Loucy (cell line): Measurements from ENCODE around the gene GNB1L.

Experiments
- EZH2phosphoT487 ChIP-seq: fragments of 200-600 bp; IDR thresholded peaks from 2 replicates; pipeline ENCODE4 v1.6.1; 2018; ENCODE audit warnings: antibody characterized with exemption, mild to moderate bottlenecking, moderate library complexity, borderline replicate concordance
- TF ChIP-seq, protein P1 (sequence below): fragments of 200-600 bp; sonication (generic); conservative IDR thresholded peaks from 2 replicates; pipeline ENCODE4 v1.5.1; 2014; ENCODE audit warnings: mild to moderate bottlenecking, antibody characterized with exemption, low read length

DNA sequence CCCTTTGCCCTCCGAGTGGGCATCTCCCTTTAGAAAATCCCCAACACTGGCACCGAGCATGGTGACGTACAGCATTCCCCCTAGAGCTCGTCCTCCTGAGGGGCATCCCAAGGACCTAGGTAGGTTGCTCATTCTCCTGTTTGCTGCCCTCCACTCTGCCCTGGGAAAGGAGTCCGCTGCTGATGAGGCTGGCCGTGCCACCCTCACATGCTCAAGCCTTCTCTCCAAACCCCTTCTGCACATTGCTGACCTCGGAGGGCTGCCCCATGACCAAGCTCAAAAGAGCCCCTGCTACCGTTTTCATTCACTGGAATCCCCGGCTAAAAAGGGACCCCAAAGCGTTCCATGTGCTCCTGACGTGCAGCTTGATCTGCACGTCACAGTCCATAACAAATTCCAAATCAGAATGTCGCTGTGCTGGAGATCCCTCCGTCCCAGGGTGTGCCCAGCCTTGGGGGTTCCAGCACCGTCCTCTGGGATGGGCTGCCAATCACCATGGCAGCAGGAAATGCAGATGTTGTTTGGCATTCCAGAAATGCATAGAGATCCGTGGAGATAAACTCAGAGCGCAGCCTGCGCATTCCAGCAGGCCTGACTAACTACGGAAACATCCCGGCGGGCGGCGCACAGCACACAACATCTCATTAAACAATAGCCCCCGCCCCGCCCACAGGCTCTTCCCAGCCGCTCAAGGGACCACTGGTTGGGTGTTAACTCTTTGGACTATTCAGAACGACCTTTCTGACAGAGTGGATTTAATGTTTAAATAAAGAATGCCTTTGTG lies 26.3 kb upstream of the GNB1L start:
- TF ChIP-seq, protein P1, sequence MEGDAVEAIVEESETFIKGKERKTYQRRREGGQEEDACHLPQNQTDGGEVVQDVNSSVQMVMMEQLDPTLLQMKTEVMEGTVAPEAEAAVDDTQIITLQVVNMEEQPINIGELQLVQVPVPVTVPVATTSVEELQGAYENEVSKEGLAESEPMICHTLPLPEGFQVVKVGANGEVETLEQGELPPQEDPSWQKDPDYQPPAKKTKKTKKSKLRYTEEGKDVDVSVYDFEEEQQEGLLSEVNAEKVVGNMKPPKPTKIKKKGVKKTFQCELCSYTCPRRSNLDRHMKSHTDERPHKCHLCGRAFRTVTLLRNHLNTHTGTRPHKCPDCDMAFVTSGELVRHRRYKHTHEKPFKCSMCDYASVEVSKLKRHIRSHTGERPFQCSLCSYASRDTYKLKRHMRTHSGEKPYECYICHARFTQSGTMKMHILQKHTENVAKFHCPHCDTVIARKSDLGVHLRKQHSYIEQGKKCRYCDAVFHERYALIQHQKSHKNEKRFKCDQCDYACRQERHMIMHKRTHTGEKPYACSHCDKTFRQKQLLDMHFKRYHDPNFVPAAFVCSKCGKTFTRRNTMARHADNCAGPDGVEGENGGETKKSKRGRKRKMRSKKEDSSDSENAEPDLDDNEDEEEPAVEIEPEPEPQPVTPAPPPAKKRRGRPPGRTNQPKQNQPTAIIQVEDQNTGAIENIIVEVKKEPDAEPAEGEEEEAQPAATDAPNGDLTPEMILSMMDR = no peak
- no peak for TF ChIP-seq EZH2phosphoT487
